Measurements from ENCODE around the gene ARHGDIA.
A peak's percentile ranks its signal among the peaks of the same experiment; 100 is the strongest.

Gene ARHGDIA

GRCh38 chr17:81888105-81888987, 17.2 kb upstream of the ARHGDIA start:
- DNase-seq (ENCODE audit: low read depth), result no peak

GRCh38 chr17:81885869-81886548, 14.9 kb upstream of the ARHGDIA start:
- peak; percentile 78 for DNase-seq (ENCODE audit: low read depth)

- no peak for DNase-seq (ENCODE audit: low read depth)
Measured at GRCh38 chr17:81885454-81885853, 14.3 kb upstream of the ARHGDIA start.

GRCh38 chr17:81884968-81885367, 13.8 kb upstream of the ARHGDIA start:
- no peak for DNase-seq (ENCODE audit: low read depth)

GRCh38 chr17:81884520-81884919, 13.4 kb upstream of the ARHGDIA start:
- no peak for DNase-seq (ENCODE audit: low read depth)

- DNase-seq (ENCODE audit: low read depth), result no peak
Measured at GRCh38 chr17:81879121-81879520, 8.0 kb upstream of the ARHGDIA start.

- no peak for DNase-seq (ENCODE audit: low read depth)
Measured at GRCh38 chr17:81878294-81878693, 7.2 kb upstream of the ARHGDIA start.

GRCh38 chr17:81877569-81877968, 6.4 kb upstream of the ARHGDIA start:
- DNase-seq (ENCODE audit: low read depth), result no peak

GRCh38 chr17:81871387-81872230, 472 bp upstream of the ARHGDIA start:
- DNase-seq (ENCODE audit: low read depth), result peak; percentile 60

GRCh38 chr17:81870131-81870980, 781 bp downstream of the ARHGDIA start:
- DNase-seq (ENCODE audit: low read depth), result peak; percentile 83

- DNase-seq (ENCODE audit: low read depth), result peak; percentile 65
Measured at GRCh38 chr17:81869221-81870130, 1.7 kb downstream of the ARHGDIA start.

- peak; percentile 94 for DNase-seq (ENCODE audit: low read depth)
Measured at GRCh38 chr17:81868674-81869220, 2.4 kb downstream of the ARHGDIA start.

- DNase-seq (ENCODE audit: low read depth), result no peak
Measured at GRCh38 chr17:81867991-81868673, 3.0 kb downstream of the ARHGDIA start.

- DNase-seq (ENCODE audit: low read depth), result peak; percentile 71
Measured at GRCh38 chr17:81867170-81867990, 3.8 kb downstream of the ARHGDIA start.

- peak; percentile 54 for DNase-seq (ENCODE audit: low read depth)
Measured at GRCh38 chr17:81866440-81867169, 4.5 kb downstream of the ARHGDIA start.

- peak; percentile 32 for DNase-seq (ENCODE audit: low read depth)
Measured at GRCh38 chr17:81865733-81866439, 5.3 kb downstream of the ARHGDIA start.

GRCh38 chr17:81865358-81865732, 5.8 kb downstream of the ARHGDIA start:
- DNase-seq (ENCODE audit: low read depth), result no peak

Data from ELR (cell line).